Thyroid gland (tissue), 4 donors: ENCODE data around the gene ZIC4. TPM values are rescaled to one million over a fixed set of nuclear protein-coding genes. Genes with fewer than 3 reads are reported as not detected.

ENCODE experiments used
- DNase-seq, 2 donors: peaks; one replicate each; pipeline ENCODE4 v3.0.0-alpha.2; 2019
- H3K27ac ChIP-seq, 3 donors: fragments of 200-600 bp; sonication (generic); 1 replicate in 2 of 3; 2 replicates in 1 of 3; pipeline ENCODE4 v1.5.1; 2016 to 2019; ENCODE audit warnings: mild to moderate bottlenecking in 1 of 3, moderate library complexity in 1 of 3
- H3K27me3 ChIP-seq: fragments of 200-600 bp; sonication (generic); one replicate; pipeline ENCODE4 v1.5.1; 2019
- H3K36me3 ChIP-seq, 2 donors: fragments of 200-600 bp; sonication (generic); one replicate each; pipeline ENCODE4 v1.5.1; 2016 to 2019
- H3K4me1 ChIP-seq, 2 donors: fragments of 200-600 bp; sonication (generic); one replicate each; pipeline ENCODE4 v1.5.1; 2017 to 2019
- H3K4me3 ChIP-seq, 3 donors: fragments of 200-600 bp; sonication (generic); replicated peaks in 1 of 3; 1 replicate in 2 of 3; 2 replicates in 1 of 3; pipeline ENCODE4 v1.5.1; 2016; ENCODE audit warnings: mild to moderate bottlenecking in 1 of 3
- H3K9me3 ChIP-seq: fragments of 200-600 bp; sonication (generic); one replicate; pipeline ENCODE4 v1.5.1; 2017
- CTCF ChIP-seq, 6 experiments: fragments of 200-600 bp in 3 of 6; fragments of 450-650 bp in 3 of 6; sonication (generic) in 3 of 6; IDR thresholded peaks; one replicate each; pipeline ENCODE4 v1.5.1; 2016 to 2019; ENCODE audit warnings: antibody characterized with exemption in 6 of 6, mild to moderate bottlenecking in 2 of 6, inconsistent platforms in 1 of 6, moderate library complexity in 1 of 6
- POLR2A ChIP-seq, 2 donors: fragments of 450-650 bp; IDR thresholded peaks; one replicate each; pipeline ENCODE4 v1.6.1; 2017; ENCODE audit warnings: antibody characterized with exemption in 2 of 2, mild to moderate bottlenecking in 2 of 2, moderate library complexity in 1 of 2
- WGBS, 2 donors: methylation state at CpG; one replicate each; pipeline ENCODE4 v1.1.5; 2017; 5-methylcytosine and 5-hydroxymethylcytosine counted together
- intact Hi-C: fragments of 100-400 bp; cut with DNase I; formaldehyde crosslinking; loops from one replicate; pipeline ENCODE4 v1.15.1; 2023
- total RNA-seq, 4 donors: library from RNA; depleted of rRNA; stranded (reverse); fragments of >200 nt; gene quantifications; one replicate each; pipeline ENCODE4 v1.2.3, GENCODE V29; 2016

ZIC4 gene
- total RNA-seq, 4 donors from 2014 or later, result not detected

- H3K4me1 ChIP-seq, result peaks cover 10 to 14% of the 10 kb centered on the region in 2 donors
- H3K36me3 ChIP-seq, result no peaks in the 10 kb centered on the region
- DNase-seq, result no peak
- H3K27me3 ChIP-seq, result peaks cover 73% of the 10 kb centered on the region
- no peak for TF ChIP-seq POLR2A (IDR thresholded peaks at IDR 0.05)
- intact Hi-C loops, result no loop called here
- WGBS, 2 donors, result 29 to 41% methylated on average over 4 of the region's 4 CpGs
- no peak overlapping the region for H3K4me3 ChIP-seq
- H3K27ac ChIP-seq, result no peak overlapping the region
- H3K9me3 ChIP-seq, result no peaks in the 10 kb centered on the region
These were observed 12.0 kb upstream of the ZIC4 start for GRCh38 chr3:147418371-147418781.

GRCh38 chr3:147417551-147418295 is 11.4 kb upstream of the ZIC4 start:
- WGBS, 2 donors, result 38 to 53% methylated on average over 7 of the region's 7 CpGs
- no peak overlapping the region for H3K27ac ChIP-seq
- intact Hi-C loops, result no loop called here
- DNase-seq, result no peak
- TF ChIP-seq CTCF (IDR thresholded peaks at IDR 0.05), result no peak
- TF ChIP-seq POLR2A (IDR thresholded peaks at IDR 0.05), result no peak
- no peaks in the 10 kb centered on the region for H3K36me3 ChIP-seq
- no peak overlapping the region for H3K4me3 ChIP-seq
- no peaks in the 10 kb centered on the region for H3K9me3 ChIP-seq
- H3K27me3 ChIP-seq, result peaks cover 69% of the 10 kb centered on the region
- H3K4me1 ChIP-seq, result peaks cover 10 to 21% of the 10 kb centered on the region in 2 donors

GRCh38 chr3:147416931-147417330 is 10.6 kb upstream of the ZIC4 start:
- intact Hi-C loops, result no loop called here
- Histone ChIP-seq H3K9me3 (no peaks in the 10 kb centered on the region), H3K27me3 (peaks cover 71% of the 10 kb centered on the region), H3K27ac (no peak overlapping the region), H3K36me3 (no peaks in the 10 kb centered on the region), H3K4me1 (peaks cover 10 to 26% of the 10 kb centered on the region in 2 donors), H3K4me3 (no peak overlapping the region)
- no peak for TF ChIP-seq CTCF (IDR thresholded peaks at IDR 0.05)
- TF ChIP-seq POLR2A (IDR thresholded peaks at IDR 0.05), result no peak
- 13 to 18% methylated on average over 1 of the region's 1 CpG for WGBS, 2 donors
- DNase-seq, result no peak

- no peak for DNase-seq
- peaks cover 11 to 31% of the 10 kb centered on the region in 2 donors for H3K4me1 ChIP-seq
- H3K27ac ChIP-seq, result no peak overlapping the region
- no peak overlapping the region for H3K4me3 ChIP-seq
- TF ChIP-seq POLR2A (IDR thresholded peaks at IDR 0.05), result no peak
- H3K27me3 ChIP-seq, result peaks cover 70% of the 10 kb centered on the region
- H3K9me3 ChIP-seq, result no peaks in the 10 kb centered on the region
- intact Hi-C loops, result no loop called here
- no peaks in the 10 kb centered on the region for H3K36me3 ChIP-seq
- WGBS, 2 donors, result 8 to 10% methylated on average over 2 of the region's 2 CpGs
These were observed 9.5 kb upstream of the ZIC4 start for GRCh38 chr3:147415874-147416273.

DNA sequence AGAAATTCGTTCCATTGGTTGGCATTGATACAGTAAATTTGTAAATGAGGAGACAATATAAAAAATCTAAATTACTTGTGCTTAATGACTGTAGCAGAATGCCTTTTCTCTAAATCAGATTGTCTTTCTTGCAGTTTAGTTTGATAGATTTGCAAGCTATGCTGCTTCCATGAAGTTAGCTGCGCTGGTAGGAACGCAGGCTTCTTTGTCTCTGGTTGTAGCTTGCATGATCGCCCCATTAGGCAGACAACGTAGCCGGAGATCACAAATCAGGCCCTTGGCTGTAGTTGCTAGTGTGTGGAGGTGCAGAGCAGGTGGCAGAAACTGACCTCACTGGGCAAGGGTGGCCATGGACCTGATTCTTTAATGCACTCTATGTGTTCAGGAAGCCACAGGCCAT is 8.9 kb upstream of the ZIC4 start:
- Histone ChIP-seq H3K36me3 (no peaks in the 10 kb centered on the region), H3K4me3 (no peak overlapping the region), H3K9me3 (no peaks in the 10 kb centered on the region), H3K27ac (no peak overlapping the region), H3K4me1 (peaks cover 17 to 36% of the 10 kb centered on the region in 2 donors), H3K27me3 (peaks cover 71% of the 10 kb centered on the region)
- WGBS, 2 donors, result 9 to 22% methylated on average over 6 of the region's 6 CpGs
- no peak for DNase-seq
- no peak for TF ChIP-seq CTCF (IDR thresholded peaks at IDR 0.05)
- intact Hi-C loops, result no loop called here

GRCh38 chr3:147414390-147415138 is 8.2 kb upstream of the ZIC4 start:
- Histone ChIP-seq H3K36me3 (no peaks in the 10 kb centered on the region), H3K27ac (no peak overlapping the region), H3K4me3 (no peak overlapping the region), H3K27me3 (peaks cover 71% of the 10 kb centered on the region), H3K9me3 (no peaks in the 10 kb centered on the region), H3K4me1 (peaks cover 19 to 42% of the 10 kb centered on the region in 2 donors)
- no peak for DNase-seq
- intact Hi-C loops, result no loop called here
- TF ChIP-seq POLR2A (IDR thresholded peaks at IDR 0.05) (no peak), CTCF (IDR thresholded peaks at IDR 0.05) (no peak)
- WGBS, 2 donors, result 18 to 20% methylated on average over 18 of the region's 18 CpGs
